Kidney (tissue), 14 donors: ENCODE measurements around the gene ADCY10. TPM values are rescaled to one million over a fixed set of nuclear protein-coding genes. Genes with fewer than 3 reads are reported as not detected.

Experiments
- DNase-seq, 5 donors: peaks; one replicate each; pipeline ENCODE4 v3.0.0-alpha.2; 2013 to 2020
- FAIRE-seq: peaks from 2 replicates; lab custom pipeline; 2012; peaks lifted over from hg19 to GRCh38; lab: Jason Lieb, UNC
- H3K27ac ChIP-seq, 2 donors: one replicate each; pipeline ENCODE4 v1.7.0; 2013; ENCODE audit warnings: low read depth in 2 of 2, low read length in 2 of 2, inconsistent platforms in 1 of 2
- H3K27me3 ChIP-seq: one replicate; pipeline ENCODE4 v1.7.1; 2013; ENCODE audit warnings: low read length, inconsistent platforms; ENCODE audit not compliant: control insufficient read depth, insufficient read depth
- H3K36me3 ChIP-seq, 3 donors: one replicate each; pipeline versions ENCODE4 v1.7.0 to v1.7.1; 2013; ENCODE audit warnings: low read length in 3 of 3, control low read depth in 1 of 3, inconsistent platforms in 1 of 3; ENCODE audit not compliant: insufficient read depth in 3 of 3, control insufficient read depth in 2 of 3
- H3K4me1 ChIP-seq, 3 donors: one replicate each; pipeline versions ENCODE4 v1.7.0 to v1.7.1; 2013; ENCODE audit warnings: low read length in 3 of 3, inconsistent platforms in 1 of 3, low read depth in 1 of 3; ENCODE audit not compliant: control insufficient read depth in 2 of 3, insufficient read depth in 2 of 3
- H3K4me3 ChIP-seq, 3 donors: one replicate each; pipeline versions ENCODE4 v1.7.0 to v1.8.1; 2013; ENCODE audit warnings: low read length in 3 of 3, control low read depth in 1 of 3, inconsistent platforms in 1 of 3
- H3K9ac ChIP-seq, 3 donors: one replicate each; pipeline versions ENCODE4 v1.7.0 to v1.7.1; 2013; ENCODE audit warnings: low read length in 3 of 3, control low read depth in 1 of 3, inconsistent platforms in 1 of 3
- H3K9me3 ChIP-seq, 3 donors: one replicate each; pipeline versions ENCODE4 v1.7.0 to v1.7.1; 2013; ENCODE audit warnings: low read length in 3 of 3, control low read depth in 1 of 3, inconsistent platforms in 1 of 3; ENCODE audit not compliant: control insufficient read depth in 2 of 3, insufficient read depth in 1 of 3
- CTCF ChIP-seq: IDR thresholded peaks from 3 replicates; pipeline ENCODE4 v1.5.1; 2012; ENCODE audit warnings: mild to moderate bottlenecking, moderate library complexity, borderline replicate concordance; ENCODE audit not compliant: insufficient read depth; ENCODE audit errors: extremely low read depth
- intact Hi-C: fragments of 100-400 bp; cut with DNase I; formaldehyde crosslinking; loops from one replicate; pipeline ENCODE4 v1.11.1; 2022
- polyA plus RNA-seq: library from polyadenylated mRNA; stranded (reverse); fragments of 350-450 nt; fragmentation: Illumina TruSeq; extraction: RNeasy Lipid Tissue Mini Kit (QIAGEN cat#74804); gene quantifications from one replicate; pipeline ENCODE4 v1.2.3, GENCODE V29; 2014; ENCODE audit warnings: low read depth, low replicate concordance; ENCODE audit not compliant: insufficient read depth
- total RNA-seq: library from RNA; stranded (reverse); fragmentation: NEBNext Ultra II Directional; extraction: Animal tissue kit (Norgen Biotek cat#: 25700); gene quantifications from one replicate; pipeline ENCODE4 v1.2.1, GENCODE V29; 2021
- donor health status: control.
- donor health status: control.
- donor health status: control.
- donor health status: control.
- donor health status: control.
- donor health status: DM: yes; HTN: yes; CAD: no.
- donor health status: Normal renal cell carcinoma (clear cell type).

Gene ADCY10
- total and polyA plus RNA-seq, 2 donors from 2014 or later: 0.22 to 0.28 TPM

GRCh38 chr1:167879508-167879907, 34.4 kb downstream of the ADCY10 start:
- H3K27ac ChIP-seq: no peak overlapping the region
- no peak for TF ChIP-seq CTCF
- FAIRE-seq (no peak), DNase-seq (no peak)
- no peaks in the 10 kb centered on the region for H3K4me1 ChIP-seq
- no peaks in the 10 kb centered on the region for H3K9me3 ChIP-seq
- no peaks in the 10 kb centered on the region for H3K27me3 ChIP-seq
- H3K4me3 ChIP-seq: no peak overlapping the region
- H3K9ac ChIP-seq: no peak overlapping the region
- no peaks in the 10 kb centered on the region for H3K36me3 ChIP-seq
- intact Hi-C loops: no loop called here

- Histone ChIP-seq H3K27ac (no peak overlapping the region), H3K36me3 (no peaks in the 10 kb centered on the region), H3K9me3 (no peaks in the 10 kb centered on the region), H3K4me1 (no peaks in the 10 kb centered on the region), H3K9ac (no peak overlapping the region), H3K4me3 (no peak overlapping the region), H3K27me3 (no peaks in the 10 kb centered on the region)
- FAIRE-seq (no peak), DNase-seq (no peak)
- intact Hi-C loops: no loop called here
- no peak for TF ChIP-seq CTCF
Observed at GRCh38 chr1:167878372-167879160, 35.4 kb downstream of the ADCY10 start.

GRCh38 chr1:167876597-167877175, 37.2 kb downstream of the ADCY10 start:
- TF ChIP-seq CTCF: no peak

More at GRCh38 chr1:167876597-167877175, 37.2 kb downstream of the ADCY10 start:
- no peak overlapping the region for H3K27ac ChIP-seq
- no peak overlapping the region for H3K4me3 ChIP-seq
- intact Hi-C loops: no loop called here
- no peaks in the 10 kb centered on the region for H3K4me1 ChIP-seq
- DNase-seq (no peak), FAIRE-seq (no peak)
- no peaks in the 10 kb centered on the region for H3K27me3 ChIP-seq
- no peaks in the 10 kb centered on the region for H3K36me3 ChIP-seq
- H3K9ac ChIP-seq: no peak overlapping the region
- no peaks in the 10 kb centered on the region for H3K9me3 ChIP-seq
